KMS-11 (cell line): Measurements from ENCODE around the gene PACS1.
"Not testable (repeated sequence)": the region's sequence is repeated elsewhere in the genome, so short reads cannot be mapped to it uniquely, and the experiment has no call there.

ENCODE experiments used
- H2AFZ ChIP-seq: fragments of 200-600 bp; sonication (generic); 2 replicates; pipeline ENCODE4 v1.6.1; 2016; ENCODE audit warnings: antibody characterized with exemption, mixed run types, low read depth
- H3K27ac ChIP-seq: fragments of 200-600 bp; sonication (generic); 2 replicates; pipeline ENCODE4 v1.6.1; 2016; ENCODE audit warnings: mild to moderate bottlenecking, mixed run types
- H3K27me3 ChIP-seq: fragments of 200-600 bp; sonication (generic); 2 replicates; pipeline ENCODE4 v1.6.1; 2017; ENCODE audit warnings: mild to moderate bottlenecking, low read depth, mixed run types, moderate library complexity; ENCODE audit not compliant: insufficient read depth
- H3K36me3 ChIP-seq: fragments of 200-600 bp; sonication (generic); 2 replicates; pipeline ENCODE4 v1.6.1; 2017; ENCODE audit warnings: mild to moderate bottlenecking, mixed run types; ENCODE audit not compliant: insufficient read depth
- H3K4me1 ChIP-seq: fragments of 200-600 bp; sonication (generic); 2 replicates; pipeline ENCODE4 v1.6.1; 2016; ENCODE audit warnings: mild to moderate bottlenecking, low read depth, mixed run types; ENCODE audit not compliant: poor library complexity, severe bottlenecking
- H3K4me2 ChIP-seq: fragments of 200-600 bp; sonication (generic); 2 replicates; pipeline ENCODE4 v1.7.0; 2016; ENCODE audit warnings: mild to moderate bottlenecking, mixed run types
- H3K4me3 ChIP-seq: fragments of 200-600 bp; sonication (generic); IDR thresholded peaks from 2 replicates; pipeline ENCODE4 v1.6.1; 2017; ENCODE audit warnings: low read depth, low read length, mixed read lengths; ENCODE audit not compliant: insufficient read depth
- H3K79me2 ChIP-seq: fragments of 200-600 bp; sonication (generic); 2 replicates; pipeline ENCODE4 v1.6.1; 2016; ENCODE audit warnings: low read depth, mixed run types; ENCODE audit not compliant: insufficient read depth
- H3K9ac ChIP-seq: fragments of 200-600 bp; sonication (generic); 2 replicates; pipeline ENCODE4 v1.6.1; 2016; ENCODE audit warnings: mild to moderate bottlenecking, mixed run types
- H4K20me1 ChIP-seq: fragments of 200-600 bp; sonication (generic); 2 replicates; pipeline ENCODE4 v1.6.1; 2016; ENCODE audit warnings: mild to moderate bottlenecking, mixed run types; ENCODE audit not compliant: insufficient read depth
- TF ChIP-seq, protein P1 (sequence below): fragments of 200-600 bp; sonication (generic); conservative IDR thresholded peaks from 2 replicates; pipeline ENCODE4 v1.6.1; 2017; ENCODE audit warnings: low read depth, mild to moderate bottlenecking, antibody characterized with exemption, low read length, moderate library complexity, mixed read lengths

The PACS1 gene

DNA sequence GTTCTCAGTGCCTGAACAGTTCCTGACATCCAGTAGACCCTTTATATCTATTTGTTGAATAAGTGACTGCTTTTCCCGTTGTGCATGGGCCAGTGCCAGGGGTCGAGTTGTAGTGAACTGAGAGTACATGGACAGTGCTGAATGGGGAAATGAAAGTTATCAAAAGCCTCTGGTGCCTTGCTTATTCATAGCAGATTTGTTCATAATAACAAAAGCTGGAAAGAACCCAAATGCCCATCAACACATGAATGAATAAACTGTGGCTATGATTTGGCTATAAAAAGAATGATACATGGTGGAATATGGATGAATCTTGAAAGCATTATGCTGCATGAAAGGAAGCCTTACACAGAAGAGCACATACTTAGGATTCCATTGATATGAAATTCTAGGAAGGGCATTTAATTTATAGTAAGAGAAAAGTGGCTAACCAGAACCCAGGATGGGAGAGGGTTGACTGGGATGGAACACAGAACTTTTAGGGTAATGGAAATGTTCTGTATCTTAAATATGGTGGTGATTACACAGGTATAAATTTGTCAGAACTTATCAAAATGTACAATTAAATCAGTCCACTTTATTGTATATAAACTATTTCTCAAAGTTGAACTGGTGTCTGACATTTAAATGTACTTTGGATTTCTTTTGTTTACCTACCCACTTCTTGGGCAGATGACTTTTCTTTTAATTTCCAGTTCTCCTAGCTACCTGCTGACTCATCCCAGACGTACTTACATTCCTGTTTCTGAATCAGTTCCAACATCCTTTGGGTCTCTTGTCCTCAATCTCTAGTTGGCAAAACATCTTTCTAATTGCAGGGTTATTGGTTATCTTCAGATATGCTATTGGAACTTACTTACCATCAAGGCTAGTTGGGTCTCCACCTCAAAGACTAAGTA, 42.8 kb downstream of the PACS1 start:
- Histone ChIP-seq H3K4me1 (peaks cover 47% of the 10 kb centered on the region), H3K9ac (no peak overlapping the region), H4K20me1 (0 out of 2 replicates have a peak, but pooled peaks cover 3% of the 10 kb centered on the region), H2AFZ (no peak overlapping the region), H3K27ac (no peak overlapping the region), H3K79me2 (peaks cover 27% of the 10 kb centered on the region; the same call in 1 of the 2 replicates), H3K36me3 (no peaks in the 10 kb centered on the region), H3K4me2 (peak overlapping the region; percentile 23; the same call in 1 of the 2 replicates), H3K4me3 (no peak overlapping the region), H3K27me3 (no peaks in the 10 kb centered on the region)
- TF ChIP-seq, protein P1, sequence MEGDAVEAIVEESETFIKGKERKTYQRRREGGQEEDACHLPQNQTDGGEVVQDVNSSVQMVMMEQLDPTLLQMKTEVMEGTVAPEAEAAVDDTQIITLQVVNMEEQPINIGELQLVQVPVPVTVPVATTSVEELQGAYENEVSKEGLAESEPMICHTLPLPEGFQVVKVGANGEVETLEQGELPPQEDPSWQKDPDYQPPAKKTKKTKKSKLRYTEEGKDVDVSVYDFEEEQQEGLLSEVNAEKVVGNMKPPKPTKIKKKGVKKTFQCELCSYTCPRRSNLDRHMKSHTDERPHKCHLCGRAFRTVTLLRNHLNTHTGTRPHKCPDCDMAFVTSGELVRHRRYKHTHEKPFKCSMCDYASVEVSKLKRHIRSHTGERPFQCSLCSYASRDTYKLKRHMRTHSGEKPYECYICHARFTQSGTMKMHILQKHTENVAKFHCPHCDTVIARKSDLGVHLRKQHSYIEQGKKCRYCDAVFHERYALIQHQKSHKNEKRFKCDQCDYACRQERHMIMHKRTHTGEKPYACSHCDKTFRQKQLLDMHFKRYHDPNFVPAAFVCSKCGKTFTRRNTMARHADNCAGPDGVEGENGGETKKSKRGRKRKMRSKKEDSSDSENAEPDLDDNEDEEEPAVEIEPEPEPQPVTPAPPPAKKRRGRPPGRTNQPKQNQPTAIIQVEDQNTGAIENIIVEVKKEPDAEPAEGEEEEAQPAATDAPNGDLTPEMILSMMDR: no peak

GRCh38 chr11:66114957-66115356, 44.9 kb downstream of the PACS1 start:
- H3K9ac ChIP-seq, H3K27ac ChIP-seq: not testable (repeated sequence)
- peaks cover 47% of the 10 kb centered on the region for H3K4me1 ChIP-seq

DNA sequence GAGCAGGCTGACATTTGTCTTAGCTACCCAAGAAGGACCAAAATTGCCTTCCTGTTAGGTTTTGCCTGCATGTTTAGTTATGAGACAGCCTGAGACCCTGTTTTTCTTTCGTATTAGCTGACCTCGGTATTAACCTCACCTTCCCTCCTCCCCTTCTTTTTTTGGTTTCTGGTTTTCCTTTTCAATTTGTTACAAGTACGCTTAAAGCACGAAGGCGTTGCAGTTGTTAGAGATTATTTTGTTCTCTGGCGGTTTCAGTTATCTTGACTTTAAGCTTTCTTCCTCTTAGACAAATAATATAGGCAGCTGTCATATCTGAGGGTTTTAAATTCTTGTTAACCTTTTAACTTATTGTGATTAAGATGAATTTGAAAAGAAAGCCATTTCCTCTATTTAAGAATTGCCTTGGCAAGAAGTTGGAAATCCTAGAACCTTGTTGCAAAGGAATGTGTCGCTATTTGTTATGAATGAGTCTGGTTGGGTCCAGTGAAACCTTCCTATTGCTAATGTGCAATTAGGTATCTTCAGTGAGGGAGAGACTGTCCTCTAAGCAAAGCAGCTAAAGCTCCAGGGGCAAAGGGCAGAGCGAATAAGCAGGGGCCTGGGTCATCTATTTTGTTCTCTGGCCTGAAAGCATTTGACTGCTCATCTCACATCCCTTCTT, 45.7 kb downstream of the PACS1 start:
- peaks cover 47% of the 10 kb centered on the region for H3K4me1 ChIP-seq
- TF ChIP-seq, protein P1: no peak
- H2AFZ ChIP-seq: no peak overlapping the region
- no peak overlapping the region for H3K9ac ChIP-seq
- peak overlapping the region; percentile 53 for H3K4me2 ChIP-seq
- H4K20me1 ChIP-seq: 0 out of 2 replicates have a peak, but pooled peaks cover 6% of the 10 kb centered on the region
- no peaks in the 10 kb centered on the region for H3K27me3 ChIP-seq
- H3K4me3 ChIP-seq: no peak overlapping the region
- H3K27ac ChIP-seq: no peak overlapping the region; the same call in 1 of the 2 replicates
- no peaks in the 10 kb centered on the region for H3K36me3 ChIP-seq
- peaks cover 27% of the 10 kb centered on the region; the same call in 1 of the 2 replicates for H3K79me2 ChIP-seq

More at GRCh38 chr11:66114957-66115356, 44.9 kb downstream of the PACS1 start:
- not testable (repeated sequence) for H3K4me3 ChIP-seq, H3K36me3 ChIP-seq, H3K27me3 ChIP-seq, H2AFZ ChIP-seq, H4K20me1 ChIP-seq
- H3K4me2 ChIP-seq: peak overlapping the region; percentile 53
- peaks cover 27% of the 10 kb centered on the region; the same call in 1 of the 2 replicates for H3K79me2 ChIP-seq

DNA sequence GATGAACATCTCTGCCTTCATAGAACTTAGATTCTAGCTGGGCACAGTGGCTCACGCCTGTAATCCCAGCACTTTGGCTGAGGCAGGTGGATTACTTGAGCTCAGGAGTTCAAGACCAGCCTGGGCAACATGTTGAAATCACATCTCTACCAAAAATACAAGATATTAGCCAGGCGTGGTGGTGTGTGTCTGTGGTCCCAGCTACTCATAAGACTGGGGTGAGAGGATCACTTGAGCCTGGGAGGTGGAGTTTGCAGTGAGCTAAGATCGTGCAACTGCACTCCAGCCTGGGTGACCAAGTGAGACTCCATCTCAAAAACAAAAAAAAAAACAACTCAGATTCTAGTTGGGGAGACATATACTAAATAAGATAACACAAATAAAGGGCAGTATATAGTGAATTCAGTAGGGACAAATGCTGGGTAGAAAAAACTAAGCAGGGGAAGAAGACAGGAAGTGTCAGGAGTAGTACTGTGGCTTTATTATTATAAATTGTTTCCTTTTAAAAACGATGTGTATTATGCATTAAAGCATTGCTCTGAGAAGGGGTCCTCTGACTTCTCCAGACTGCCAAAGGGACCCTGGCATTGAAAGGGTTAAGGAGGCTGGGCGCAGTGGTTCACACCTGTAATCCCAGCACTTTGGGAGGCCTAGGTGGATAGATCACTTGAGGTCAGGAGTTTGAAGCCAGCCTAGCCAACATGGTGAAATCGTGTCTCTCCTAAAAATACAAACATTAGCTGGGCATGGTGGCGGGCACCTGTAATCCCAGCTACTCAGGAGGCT, 46.7 kb downstream of the PACS1 start:
- Histone ChIP-seq H3K9ac (no peak overlapping the region), H3K4me3 (no peak overlapping the region), H2AFZ (no peak overlapping the region), H3K79me2 (peaks cover 23% of the 10 kb centered on the region; the same call in 1 of the 2 replicates), H3K36me3 (no peaks in the 10 kb centered on the region), H3K4me1 (peaks cover 47% of the 10 kb centered on the region), H3K27me3 (no peaks in the 10 kb centered on the region), H3K4me2 (no peak overlapping the region), H4K20me1 (0 out of 2 replicates have a peak, but pooled peaks cover 6% of the 10 kb centered on the region), H3K27ac (no peak overlapping the region)
- TF ChIP-seq, protein P1: no peak
